Measurements from ENCODE around the gene PACRG. TPM values are rescaled to one million over a fixed set of nuclear protein-coding genes. Genes with fewer than 3 reads are reported as not detected.

The PACRG gene
- total RNA-seq, 4 donors from 2014 or later = 0.29 to 1.6 (median 0.61) TPM

GRCh38 chr6:163164175-163164900 lies 436.6 kb downstream of the PACRG start:
- in situ Hi-C loops (cut with MboI; ENCODE audit: low sequenced_read_pairs in 4 of 4) = loop anchor here in 2 of 4 donors (25.0 kb wide), 2 partner anchors 1748 to 1773 kb away; no protein-coding TSS in a partner anchor
- TF ChIP-seq POLR2A (IDR thresholded peaks at IDR 0.05) (no peak), CTCF (IDR thresholded peaks at IDR 0.05 in 4 of 5, conservative IDR thresholded peaks at IDR 0.05 in 1 of 5) (no peak)
- H3K9me3 ChIP-seq = no peaks in the 10 kb centered on the region

GRCh38 chr6:163165155-163165910 lies 437.6 kb downstream of the PACRG start:
- Histone ChIP-seq H3K9me3 (no peaks in the 10 kb centered on the region), H3K27me3 (no peaks in the 10 kb centered on the region), H3K36me3 (no peaks in the 10 kb centered on the region), H3K4me1 (no peaks in the 10 kb centered on the region), H3K27ac (no peak overlapping the region), H3K4me3 (no peak overlapping the region)
- in situ Hi-C loops (cut with MboI; ENCODE audit: low sequenced_read_pairs in 4 of 4) (loop anchor here in 2 of 4 donors (25.0 kb wide), 2 partner anchors 1747 to 1772 kb away; no protein-coding TSS in a partner anchor), intact Hi-C loops (cut with DNase I; ENCODE audit: low total_unique reads) (no loop called here)
- no peak for ATAC-seq
- TF ChIP-seq POLR2A (IDR thresholded peaks at IDR 0.05) (no peak), CTCF (IDR thresholded peaks at IDR 0.05 in 4 of 5, conservative IDR thresholded peaks at IDR 0.05 in 1 of 5) (no peak)
- DNase-seq = no peak

More at GRCh38 chr6:163164175-163164900, 436.6 kb downstream of the PACRG start:
- DNase-seq (no peak), ATAC-seq (no peak)
- Histone ChIP-seq H3K27me3 (no peaks in the 10 kb centered on the region), H3K36me3 (no peaks in the 10 kb centered on the region), H3K4me1 (no peaks in the 10 kb centered on the region), H3K4me3 (no peak overlapping the region), H3K27ac (no peak overlapping the region)
- intact Hi-C loops (cut with DNase I; ENCODE audit: low total_unique reads) = no loop called here

GRCh38 chr6:163165922-163166321 lies 438.1 kb downstream of the PACRG start:
- no peaks in the 10 kb centered on the region for H3K9me3 ChIP-seq
- H3K4me1 ChIP-seq = no peaks in the 10 kb centered on the region
- H3K27me3 ChIP-seq = no peaks in the 10 kb centered on the region
- H3K4me3 ChIP-seq = no peak overlapping the region
- no peaks in the 10 kb centered on the region for H3K36me3 ChIP-seq
- no peak overlapping the region for H3K27ac ChIP-seq
- DNase-seq = no peak
- no peak for TF ChIP-seq POLR2A (IDR thresholded peaks at IDR 0.05)
- TF ChIP-seq CTCF (IDR thresholded peaks at IDR 0.05 in 4 of 5, conservative IDR thresholded peaks at IDR 0.05 in 1 of 5) = no peak
- intact Hi-C loops (cut with DNase I; ENCODE audit: low total_unique reads) = no loop called here
- in situ Hi-C loops (cut with MboI; ENCODE audit: low sequenced_read_pairs in 4 of 4) = loop anchor here in 2 of 4 donors (25.0 kb wide), 2 partner anchors 1746 to 1771 kb away; no protein-coding TSS in a partner anchor
- no peak for ATAC-seq

GRCh38 chr6:163166507-163166906 lies 438.7 kb downstream of the PACRG start:
- Histone ChIP-seq H3K4me1 (no peaks in the 10 kb centered on the region), H3K27me3 (no peaks in the 10 kb centered on the region), H3K36me3 (no peaks in the 10 kb centered on the region), H3K9me3 (no peaks in the 10 kb centered on the region), H3K27ac (no peak overlapping the region), H3K4me3 (no peak overlapping the region)
- no peak for TF ChIP-seq CTCF (IDR thresholded peaks at IDR 0.05 in 4 of 5, conservative IDR thresholded peaks at IDR 0.05 in 1 of 5)
- TF ChIP-seq POLR2A (IDR thresholded peaks at IDR 0.05) = no peak
- ATAC-seq (no peak), DNase-seq (no peak)
- in situ Hi-C loops (cut with MboI; ENCODE audit: low sequenced_read_pairs in 4 of 4) (loop anchor here in 2 of 4 donors (25.0 kb wide), 2 partner anchors 1746 to 1771 kb away; no protein-coding TSS in a partner anchor), intact Hi-C loops (cut with DNase I; ENCODE audit: low total_unique reads) (no loop called here)

Data from gastrocnemius medialis (tissue), 4 donors.